ENCODE data around the gene PSMB10.
A peak's percentile ranks its signal among the peaks of the same experiment; 100 is the strongest.
"Not testable (repeated sequence)": the region's sequence is repeated elsewhere in the genome, so short reads cannot be mapped to it uniquely, and the experiment has no call there.

PSMB10 gene

DNA sequence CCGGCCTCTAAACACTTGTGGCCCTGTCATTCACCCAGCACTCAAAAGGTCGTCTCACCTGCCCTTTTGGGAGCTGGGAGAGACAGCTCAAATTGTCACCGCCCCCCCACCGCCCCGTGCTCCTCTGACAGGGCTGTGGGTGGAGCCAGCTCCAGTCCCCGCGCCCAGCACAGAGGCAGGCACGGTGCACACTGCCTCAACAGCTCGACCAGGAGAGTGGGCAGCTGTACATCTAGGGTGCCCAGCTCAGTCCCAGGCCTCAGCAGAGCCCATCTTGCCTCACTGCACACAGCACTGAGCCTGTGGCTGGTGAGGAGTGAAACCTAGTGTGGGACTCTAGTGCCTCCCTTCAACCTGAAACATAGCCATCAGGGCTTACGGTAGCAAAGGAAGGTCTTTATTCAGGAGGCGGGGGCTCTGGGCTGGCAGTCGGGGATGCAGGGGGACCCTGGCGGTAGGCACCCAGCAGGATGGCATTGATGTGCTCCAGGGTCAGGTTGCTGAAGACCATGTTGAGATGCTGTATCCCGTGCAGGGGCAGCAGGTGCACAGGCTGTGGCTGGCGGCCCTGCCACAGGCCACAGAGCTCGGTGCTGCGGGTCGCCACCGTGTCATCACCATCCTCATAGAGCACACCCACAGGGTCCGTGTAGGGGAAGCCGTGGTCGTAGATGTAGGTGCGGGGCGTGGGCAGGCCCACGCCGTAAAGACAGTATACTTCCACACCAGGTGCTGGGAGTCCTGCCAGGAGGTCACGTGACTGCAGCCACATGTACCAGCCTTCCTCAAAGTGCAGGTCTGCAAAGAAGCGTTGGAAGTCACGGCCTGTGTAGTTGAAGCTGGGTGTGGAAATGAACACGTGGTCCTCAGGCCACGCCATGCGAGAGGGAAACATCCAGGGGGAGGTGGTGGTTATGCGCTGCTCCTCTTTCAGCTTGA, 3.1 kb upstream of the PSMB10 start:
- Histone ChIP-seq H3K36me3 (ENCODE audit: control insufficient read depth in 1 of 2, insufficient read depth in 2 of 2, low read length in 2 of 2) (peaks cover 6 to 34% of the 10 kb centered on the region in 2 donors), H3K27ac (ENCODE audit: low read length) (no peak overlapping the region)

DNA sequence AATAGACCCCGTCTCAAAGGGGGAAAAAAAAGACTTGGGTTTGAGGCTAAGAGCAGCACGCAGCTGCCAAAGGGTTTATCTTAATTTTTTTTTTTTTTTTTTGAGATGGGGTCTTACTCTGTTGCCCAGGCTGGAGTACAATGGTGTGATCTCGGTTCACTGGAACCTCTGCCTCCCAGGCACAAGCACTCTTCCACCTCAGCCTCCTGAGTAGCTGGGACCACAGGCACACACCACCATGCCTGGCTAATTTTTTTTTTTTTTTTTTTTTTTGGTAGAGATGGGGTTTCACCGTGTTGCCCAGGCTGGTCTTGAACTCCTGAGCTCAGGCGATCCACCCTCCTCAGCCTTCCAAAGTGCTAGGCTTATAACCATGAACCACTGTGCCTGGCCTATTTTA, 1.1 kb upstream of the PSMB10 start:
- H3K27ac ChIP-seq (ENCODE audit: low read length); H3K9me3 ChIP-seq (ENCODE audit: control insufficient read depth in 1 of 2, low read length in 2 of 2); H3K4me3 ChIP-seq (ENCODE audit: low read depth in 1 of 2, low read length in 2 of 2); H3K27me3 ChIP-seq (ENCODE audit: low read depth, low read length): not testable (repeated sequence)
- Histone ChIP-seq H3K4me1 (ENCODE audit: control insufficient read depth in 1 of 2, insufficient read depth in 2 of 2, low read length in 2 of 2) (peaks cover 0 to 32% of the 10 kb centered on the region in 2 donors), H3K36me3 (ENCODE audit: control insufficient read depth in 1 of 2, insufficient read depth in 2 of 2, low read length in 2 of 2) (peaks cover 15 to 23% of the 10 kb centered on the region in 2 donors)

More for the DNA sequence above, 3.1 kb upstream of the PSMB10 start:
- Histone ChIP-seq H3K4me1 (ENCODE audit: control insufficient read depth in 1 of 2, insufficient read depth in 2 of 2, low read length in 2 of 2) (peaks cover 0 to 47% of the 10 kb centered on the region in 2 donors), H3K9me3 (ENCODE audit: control insufficient read depth in 1 of 2, low read length in 2 of 2) (no peaks in the 10 kb centered on the region), H3K4me3 (ENCODE audit: low read depth in 1 of 2, low read length in 2 of 2) (no peak overlapping the region), H3K27me3 (ENCODE audit: low read depth, low read length) (no peaks in the 10 kb centered on the region)

- Histone ChIP-seq H3K27ac (ENCODE audit: low read length) (peak overlapping the region; percentile 89), H3K36me3 (ENCODE audit: control insufficient read depth in 1 of 2, insufficient read depth in 2 of 2, low read length in 2 of 2) (peaks cover 15 to 17% of the 10 kb centered on the region in 2 donors), H3K27me3 (ENCODE audit: low read depth, low read length) (no peaks in the 10 kb centered on the region), H3K4me1 (ENCODE audit: control insufficient read depth in 1 of 2, insufficient read depth in 2 of 2, low read length in 2 of 2) (peaks cover 0 to 26% of the 10 kb centered on the region in 2 donors), H3K4me3 (ENCODE audit: low read depth in 1 of 2, low read length in 2 of 2) (peak overlapping the region; percentile 91 to 92), H3K9me3 (ENCODE audit: control insufficient read depth in 1 of 2, low read length in 2 of 2) (no peaks in the 10 kb centered on the region)
Measured at GRCh38 chr16:67936880-67937605, 393 bp upstream of the PSMB10 start.

- Histone ChIP-seq H3K9me3 (ENCODE audit: control insufficient read depth in 1 of 2, low read length in 2 of 2) (no peaks in the 10 kb centered on the region), H3K4me1 (ENCODE audit: control insufficient read depth in 1 of 2, insufficient read depth in 2 of 2, low read length in 2 of 2) (peaks cover 0 to 26% of the 10 kb centered on the region in 2 donors), H3K36me3 (ENCODE audit: control insufficient read depth in 1 of 2, insufficient read depth in 2 of 2, low read length in 2 of 2) (peaks cover 12 to 15% of the 10 kb centered on the region in 2 donors), H3K27me3 (ENCODE audit: low read depth, low read length) (no peaks in the 10 kb centered on the region), H3K4me3 (ENCODE audit: low read depth in 1 of 2, low read length in 2 of 2) (peak overlapping the region; percentile 91 to 92), H3K27ac (ENCODE audit: low read length) (peak overlapping the region; percentile 89)
Measured at GRCh38 chr16:67935402-67936123, 1.1 kb downstream of the PSMB10 start.

- no peaks in the 10 kb centered on the region for H3K9me3 ChIP-seq (ENCODE audit: control insufficient read depth in 1 of 2, low read length in 2 of 2)
- peaks cover 0 to 25% of the 10 kb centered on the region in 2 donors for H3K4me1 ChIP-seq (ENCODE audit: control insufficient read depth in 1 of 2, insufficient read depth in 2 of 2, low read length in 2 of 2)
- no peaks in the 10 kb centered on the region for H3K27me3 ChIP-seq (ENCODE audit: low read depth, low read length)
- H3K4me3 ChIP-seq (ENCODE audit: low read depth in 1 of 2, low read length in 2 of 2), result peak overlapping the region; percentile 91 to 92
- H3K36me3 ChIP-seq (ENCODE audit: control insufficient read depth in 1 of 2, insufficient read depth in 2 of 2, low read length in 2 of 2), result peaks cover 15 to 16% of the 10 kb centered on the region in 2 donors
- no peak overlapping the region for H3K27ac ChIP-seq (ENCODE audit: low read length)
Measured at GRCh38 chr16:67935101-67935401, 1.6 kb downstream of the PSMB10 start.

- no peaks in the 10 kb centered on the region for H3K27me3 ChIP-seq (ENCODE audit: low read depth, low read length)
- peaks cover 0 to 21% of the 10 kb centered on the region in 2 donors for H3K4me1 ChIP-seq (ENCODE audit: control insufficient read depth in 1 of 2, insufficient read depth in 2 of 2, low read length in 2 of 2)
- H3K27ac ChIP-seq (ENCODE audit: low read length), result no peak overlapping the region
- H3K36me3 ChIP-seq (ENCODE audit: control insufficient read depth in 1 of 2, insufficient read depth in 2 of 2, low read length in 2 of 2), result peaks cover 13 to 16% of the 10 kb centered on the region in 2 donors
- H3K4me3 ChIP-seq (ENCODE audit: low read depth in 1 of 2, low read length in 2 of 2), result peak overlapping the region; percentile 91 to 92
- H3K9me3 ChIP-seq (ENCODE audit: control insufficient read depth in 1 of 2, low read length in 2 of 2), result no peaks in the 10 kb centered on the region
Measured at GRCh38 chr16:67934306-67935100, 2.1 kb downstream of the PSMB10 start.

DNA sequence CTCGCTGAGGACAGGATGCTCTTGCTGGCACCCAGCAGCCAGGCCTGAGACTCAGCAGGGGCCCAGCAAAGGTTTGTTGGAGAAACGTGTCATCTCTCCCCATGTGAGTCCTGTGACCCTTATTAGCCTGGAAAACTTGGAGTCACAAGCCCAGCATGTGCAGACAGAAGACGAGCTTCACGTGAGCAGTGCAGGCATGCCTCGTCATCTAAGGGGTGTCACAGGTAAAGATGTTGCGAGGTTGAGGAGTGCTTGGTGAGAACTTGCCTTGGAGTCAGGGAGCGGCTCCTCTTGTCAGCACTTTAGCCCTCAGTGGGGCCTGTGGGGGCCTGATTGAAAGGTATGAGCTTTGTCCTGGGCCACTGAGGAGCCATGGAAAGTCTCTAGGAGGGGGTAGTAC, 2.8 kb downstream of the PSMB10 start:
- H3K4me1 ChIP-seq (ENCODE audit: control insufficient read depth in 1 of 2, insufficient read depth in 2 of 2, low read length in 2 of 2), result peaks cover 0 to 21% of the 10 kb centered on the region in 2 donors
- no peak overlapping the region for H3K27ac ChIP-seq (ENCODE audit: low read length)
- peaks cover 16 to 20% of the 10 kb centered on the region in 2 donors for H3K36me3 ChIP-seq (ENCODE audit: control insufficient read depth in 1 of 2, insufficient read depth in 2 of 2, low read length in 2 of 2)

DNA sequence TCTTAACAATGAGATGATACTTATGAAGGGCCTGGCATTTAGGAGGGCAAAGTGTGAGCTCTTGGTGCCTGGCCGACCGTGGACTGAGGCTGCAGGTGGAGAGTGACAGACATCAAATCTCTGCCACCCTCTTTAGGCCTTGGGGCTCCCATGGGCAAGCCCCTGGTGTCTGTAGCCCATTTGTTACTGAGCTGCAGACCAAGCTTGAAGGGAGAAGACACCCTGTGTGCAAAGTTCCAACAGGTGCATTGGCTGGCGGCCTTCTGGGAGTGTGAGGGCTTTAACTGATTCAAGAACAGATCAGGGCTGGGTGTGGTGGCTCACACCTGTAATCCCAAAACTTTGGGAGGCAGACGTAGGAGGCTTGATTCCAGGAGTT, 4.2 kb downstream of the PSMB10 start:
- Histone ChIP-seq H3K4me3 (ENCODE audit: low read depth in 1 of 2, low read length in 2 of 2) (no peak overlapping the region), H3K27me3 (ENCODE audit: low read depth, low read length) (no peaks in the 10 kb centered on the region), H3K36me3 (ENCODE audit: control insufficient read depth in 1 of 2, insufficient read depth in 2 of 2, low read length in 2 of 2) (peaks cover 25 to 31% of the 10 kb centered on the region in 2 donors), H3K9me3 (ENCODE audit: control insufficient read depth in 1 of 2, low read length in 2 of 2) (no peaks in the 10 kb centered on the region), H3K4me1 (ENCODE audit: control insufficient read depth in 1 of 2, insufficient read depth in 2 of 2, low read length in 2 of 2) (peaks cover 0 to 19% of the 10 kb centered on the region in 2 donors), H3K27ac (ENCODE audit: low read length) (no peak overlapping the region)

More for the DNA sequence above, 2.8 kb downstream of the PSMB10 start:
- no peak overlapping the region for H3K4me3 ChIP-seq (ENCODE audit: low read depth in 1 of 2, low read length in 2 of 2)
- H3K27me3 ChIP-seq (ENCODE audit: low read depth, low read length), result no peaks in the 10 kb centered on the region
- no peaks in the 10 kb centered on the region for H3K9me3 ChIP-seq (ENCODE audit: control insufficient read depth in 1 of 2, low read length in 2 of 2)

DNA sequence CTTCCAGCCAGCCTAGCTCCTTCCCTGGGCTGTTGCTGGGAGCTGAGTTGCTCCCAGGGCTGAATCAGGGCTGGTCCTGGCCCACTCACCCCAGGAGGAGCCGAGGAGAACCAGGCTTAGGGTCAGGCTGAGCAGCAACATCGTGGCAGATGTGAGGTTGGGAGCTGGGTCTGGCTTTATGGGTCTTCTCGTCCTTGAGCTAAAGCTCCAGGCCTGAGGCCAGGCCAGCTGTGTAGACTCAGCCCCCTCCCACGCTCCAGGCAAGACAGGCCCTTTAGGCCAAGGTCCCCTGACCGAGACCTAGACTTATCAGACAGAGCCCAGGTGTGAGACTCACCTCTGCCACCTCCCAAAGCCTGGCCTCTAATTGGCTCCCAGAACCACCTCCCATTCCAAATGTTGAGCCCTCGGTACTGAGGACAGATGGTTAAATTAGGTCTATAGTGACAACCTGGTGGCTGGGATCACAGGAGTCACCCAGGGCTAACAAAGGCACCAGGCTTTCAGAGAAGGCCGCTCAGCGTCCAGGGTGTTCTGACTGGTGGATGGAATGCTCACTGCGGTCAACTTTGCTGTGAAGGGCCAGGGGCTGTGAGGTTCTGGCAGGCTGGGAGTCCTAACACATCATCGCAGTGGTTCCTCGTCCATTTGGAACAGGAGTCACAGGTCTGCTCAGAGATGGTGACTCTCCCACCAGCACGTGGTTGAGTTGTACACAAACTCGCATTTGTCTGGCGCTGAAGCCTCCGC, 4.8 kb downstream of the PSMB10 start, which contains the start of gene CTRL:
Gene CTRL, minus strand, starts transcription at position 151 of the 750 bp plus-strand sequence. Its CDS starts 10 bp downstream, at position 141.
- Histone ChIP-seq H3K9me3 (ENCODE audit: control insufficient read depth in 1 of 2, low read length in 2 of 2) (no peaks in the 10 kb centered on the region), H3K27ac (ENCODE audit: low read length) (no peak within 1 kb of the TSS), H3K4me1 (ENCODE audit: control insufficient read depth in 1 of 2, insufficient read depth in 2 of 2, low read length in 2 of 2) (peaks cover 0 to 14% of the 10 kb centered on the region in 2 donors), H3K36me3 (ENCODE audit: control insufficient read depth in 1 of 2, insufficient read depth in 2 of 2, low read length in 2 of 2) (peaks cover 26 to 32% of the 10 kb centered on the region in 2 donors), H3K27me3 (ENCODE audit: low read depth, low read length) (no peaks in the 10 kb centered on the region), H3K4me3 (ENCODE audit: low read depth in 1 of 2, low read length in 2 of 2) (no peak within 1 kb of the TSS)

- Histone ChIP-seq H3K4me3 (ENCODE audit: low read depth in 1 of 2, low read length in 2 of 2) (no peak overlapping the region), H3K9me3 (ENCODE audit: control insufficient read depth in 1 of 2, low read length in 2 of 2) (no peaks in the 10 kb centered on the region), H3K27me3 (ENCODE audit: low read depth, low read length) (no peaks in the 10 kb centered on the region), H3K36me3 (ENCODE audit: control insufficient read depth in 1 of 2, insufficient read depth in 2 of 2, low read length in 2 of 2) (peaks cover 26 to 32% of the 10 kb centered on the region in 2 donors), H3K4me1 (ENCODE audit: control insufficient read depth in 1 of 2, insufficient read depth in 2 of 2, low read length in 2 of 2) (peaks cover 0 to 12% of the 10 kb centered on the region in 2 donors), H3K27ac (ENCODE audit: low read length) (no peak overlapping the region)
Measured at GRCh38 chr16:67930678-67931211, 5.9 kb downstream of the PSMB10 start.
